ENCODE data around the gene PGM2L1.
A peak's percentile ranks its signal among the peaks of the same experiment; 100 is the strongest.

The PGM2L1 gene

DNA sequence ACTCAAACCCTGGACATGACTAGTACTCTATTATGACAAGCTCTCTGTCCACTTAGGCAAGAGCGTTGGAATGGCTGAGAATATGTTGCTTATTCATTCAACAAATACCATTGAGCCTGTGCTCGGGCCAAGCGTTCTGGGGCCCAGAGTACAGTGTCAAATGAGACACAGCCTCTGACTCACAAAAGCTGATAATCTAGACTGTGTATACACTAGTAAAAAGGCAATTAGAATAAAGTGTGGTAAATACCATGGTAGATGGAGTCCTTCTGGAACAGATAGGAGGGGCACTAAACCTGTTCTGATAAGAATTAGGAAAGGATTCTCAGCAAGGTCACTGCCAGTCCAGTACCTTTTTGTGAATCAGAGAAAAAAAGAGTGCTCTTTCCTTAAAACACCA lies 44.4 kb upstream of the PGM2L1 start:
- TF ChIP-seq MAX (IDR thresholded peaks at IDR 0.05; ENCODE audit: low read depth, low read length) (no peak), POLR2A (IDR thresholded peaks at IDR 0.05; ENCODE audit: extremely low read depth, insufficient read length) (no peak), CTCF (IDR thresholded peaks at IDR 0.05; ENCODE audit: low read depth, low read length) (no peak), MYC (IDR thresholded peaks at IDR 0.05; ENCODE audit: low read depth, low read length) (no peak)

DNA sequence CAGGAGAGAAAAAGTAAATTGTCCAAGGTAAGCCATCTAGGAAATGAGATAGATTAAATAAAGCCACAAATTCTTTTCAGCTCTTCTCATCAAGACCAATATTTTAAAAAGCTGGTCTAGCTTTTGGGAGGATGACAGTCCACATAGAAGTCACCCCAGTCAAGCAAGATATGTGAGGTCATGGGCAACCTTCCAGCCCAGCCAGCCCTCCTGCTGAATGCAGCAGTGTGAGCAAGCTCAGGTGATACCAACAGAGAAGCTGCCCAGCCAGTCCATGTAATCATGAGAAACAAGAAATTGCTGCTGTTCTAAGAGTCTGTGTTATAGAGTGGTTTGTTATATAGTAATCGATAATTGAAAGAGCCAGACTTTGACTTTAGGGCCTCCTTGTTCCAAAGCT lies 40.4 kb upstream of the PGM2L1 start:
- DNase-seq (ENCODE audit: low read depth) = no peak
- TF ChIP-seq MYC (IDR thresholded peaks at IDR 0.05; ENCODE audit: low read depth, low read length) (no peak), POLR2A (IDR thresholded peaks at IDR 0.05; ENCODE audit: extremely low read depth, insufficient read length) (no peak), CTCF (IDR thresholded peaks at IDR 0.05; ENCODE audit: low read depth, low read length) (no peak), MAX (IDR thresholded peaks at IDR 0.05; ENCODE audit: low read depth, low read length) (no peak)
- no peak overlapping the region for H3K4me3 ChIP-seq (ENCODE audit: low read depth, low read length)

More for the DNA sequence above, 44.4 kb upstream of the PGM2L1 start:
- no peak for DNase-seq (ENCODE audit: low read depth)
- no peak overlapping the region for H3K4me3 ChIP-seq (ENCODE audit: low read depth, low read length)

- no peak for DNase-seq (ENCODE audit: low read depth)
Observed at GRCh38 chr11:74437441-74438042, 39.3 kb upstream of the PGM2L1 start.

DNA sequence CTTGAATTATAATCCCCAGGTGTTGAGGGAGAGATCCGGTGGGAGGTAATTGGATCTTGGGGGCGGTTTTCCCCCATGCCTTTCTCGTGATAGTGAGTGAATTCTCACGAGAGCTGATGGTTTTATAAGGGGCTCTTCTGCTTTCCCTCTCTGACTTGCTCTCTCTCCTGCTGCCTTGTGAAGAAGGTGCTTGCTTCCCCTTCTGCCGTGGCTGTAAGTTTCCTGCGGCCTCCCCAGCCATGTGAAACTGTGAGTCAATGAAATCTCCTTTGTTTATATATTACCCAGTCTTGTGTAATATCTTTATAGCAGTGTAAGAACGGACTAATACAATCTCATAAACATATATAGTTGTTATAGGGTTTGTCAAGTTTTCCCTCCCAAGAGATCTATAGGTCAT lies 36.3 kb upstream of the PGM2L1 start:
- TF ChIP-seq MAX (IDR thresholded peaks at IDR 0.05; ENCODE audit: low read depth, low read length) = no peak
- no peak for TF ChIP-seq POLR2A (IDR thresholded peaks at IDR 0.05; ENCODE audit: extremely low read depth, insufficient read length)
- TF ChIP-seq MYC (IDR thresholded peaks at IDR 0.05; ENCODE audit: low read depth, low read length) = no peak
- no peak for TF ChIP-seq CTCF (IDR thresholded peaks at IDR 0.05; ENCODE audit: low read depth, low read length)
- H3K4me3 ChIP-seq (ENCODE audit: low read depth, low read length) = no peak overlapping the region
- DNase-seq (ENCODE audit: low read depth) = peak; percentile 70

More at GRCh38 chr11:74437441-74438042, 39.3 kb upstream of the PGM2L1 start:
- TF ChIP-seq CTCF (IDR thresholded peaks at IDR 0.05; ENCODE audit: low read depth, low read length) = no peak
- no peak for TF ChIP-seq POLR2A (IDR thresholded peaks at IDR 0.05; ENCODE audit: extremely low read depth, insufficient read length)
- no peak for TF ChIP-seq MYC (IDR thresholded peaks at IDR 0.05; ENCODE audit: low read depth, low read length)
- TF ChIP-seq MAX (IDR thresholded peaks at IDR 0.05; ENCODE audit: low read depth, low read length) = no peak
- no peak overlapping the region for H3K4me3 ChIP-seq (ENCODE audit: low read depth, low read length)

DNA sequence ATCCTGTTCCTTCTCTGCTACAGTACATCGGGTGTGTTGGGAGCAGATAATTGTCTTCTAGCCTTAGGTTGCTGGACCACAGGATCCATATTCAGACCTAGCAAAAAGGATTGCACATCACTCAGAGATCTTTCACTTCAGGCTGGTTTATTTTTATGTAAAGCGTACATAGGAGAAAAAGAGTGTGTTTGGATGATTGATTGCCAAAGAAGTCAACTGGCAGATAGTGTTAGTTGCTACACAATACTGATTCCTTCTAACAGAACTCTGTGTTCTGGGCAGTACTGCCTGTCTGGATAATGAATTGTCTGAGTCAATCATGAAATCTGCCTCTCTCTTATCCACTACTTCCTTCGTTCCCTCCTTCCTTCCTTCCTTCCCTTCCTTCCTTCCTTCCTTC lies 31.0 kb upstream of the PGM2L1 start:
- TF ChIP-seq MYC (IDR thresholded peaks at IDR 0.05; ENCODE audit: low read depth, low read length) (no peak), MAX (IDR thresholded peaks at IDR 0.05; ENCODE audit: low read depth, low read length) (no peak), CTCF (IDR thresholded peaks at IDR 0.05; ENCODE audit: low read depth, low read length) (no peak), POLR2A (IDR thresholded peaks at IDR 0.05; ENCODE audit: extremely low read depth, insufficient read length) (no peak)
- no peak for DNase-seq (ENCODE audit: low read depth)
- H3K4me3 ChIP-seq (ENCODE audit: low read depth, low read length) = no peak overlapping the region

Data from NB4 (cell line).